Measurements from ENCODE around the gene PIP4K2A.

GRCh38 chr10:22539579-22540298 lies 174.6 kb downstream of the PIP4K2A start:
- TF ChIP-seq CTCF (conservative IDR thresholded peaks at IDR 0.05; ENCODE audit: low read depth, low read length), result no peak
- TF ChIP-seq EZH2 (IDR thresholded peaks at IDR 0.05; ENCODE audit: low read length, unreplicated experiment), result no peak

Data from PC-3 (cell line).